Measurements from ENCODE around the gene C1R. TPM values are rescaled to one million over a fixed set of nuclear protein-coding genes. Genes with fewer than 3 reads are reported as not detected.

Gene C1R
- total and polyA plus RNA-seq, 7 experiments from 2014 or later = 1.0 to 7.2 (median 2.9) TPM

- H3K9me3 Mint-ChIP-seq = no peaks in the 10 kb centered on the region
- Histone ChIP-seq H3K9me3 (ENCODE audit: control insufficient read depth in 2 of 3, low read length in 3 of 3) (no peaks in the 10 kb centered on the region), H3K36me3 (ENCODE audit: control insufficient read depth in 2 of 3, insufficient read depth in 3 of 3, low read length in 3 of 3) (peaks cover 0 to 23% (median 3%) of the 10 kb centered on the region in 3 experiments), H3K27me3 (ENCODE audit: control insufficient read depth in 2 of 2, insufficient read depth in 2 of 2, low read length in 2 of 2) (no peaks in the 10 kb centered on the region), H3K27ac (ENCODE audit: low read depth, low read length) (no peak overlapping the region), H3K4me1 (ENCODE audit: control insufficient read depth in 2 of 2, insufficient read depth in 2 of 2, low read length in 2 of 2) (no peaks in the 10 kb centered on the region), H3K4me3 (ENCODE audit: low read length) (no peak overlapping the region)
- POLR2A ChIA-PET = interaction anchor here (0.6 to 1.4 kb wide), 3 partner anchors 9 to 54 kb away, joined by 3 read pairs; no protein-coding TSS in a partner anchor
- peaks cover 4 to 17% (median 11%) of the 10 kb centered on the region in 5 donors for H3K36me3 Mint-ChIP-seq
- no peak for ATAC-seq
- intact Hi-C loops (cut with micrococcal nuclease) = no loop called here
- H3K4me1 Mint-ChIP-seq = peaks cover 15 to 23% (median 18%) of the 10 kb centered on the region in 7 donors
- no peaks in the 10 kb centered on the region for H3K27me3 Mint-ChIP-seq
- peak overlapping the region in 3 of 9 donors; percentile 22 to 68 (median 53) for H3K27ac Mint-ChIP-seq
- CTCF ChIA-PET = interaction anchor here (0.7 kb wide), 1 partner anchor 175 kb away, joined by 3 read pairs; no protein-coding TSS in a partner anchor
- H3K4me3 Mint-ChIP-seq = no peak overlapping the region
- no peak for DNase-seq
These were observed 7.2 kb upstream of the C1R start for GRCh38 chr12:7099290-7099996.

GRCh38 chr12:7096979-7097378 is 4.7 kb upstream of the C1R start:
- ATAC-seq = no peak
- no peak overlapping the region for H3K4me3 Mint-ChIP-seq
- POLR2A ChIA-PET = interaction anchor here (1.4 kb wide), 1 partner anchor 12 kb away, joined by 5 read pairs; the partner anchor contains the start of gene C1RL
- H3K9me3 Mint-ChIP-seq = no peaks in the 10 kb centered on the region
- no peak overlapping the region for H3K27ac ChIP-seq (ENCODE audit: low read depth, low read length)
- H3K27me3 ChIP-seq (ENCODE audit: control insufficient read depth in 2 of 2, insufficient read depth in 2 of 2, low read length in 2 of 2) = no peaks in the 10 kb centered on the region
- no peaks in the 10 kb centered on the region for H3K9me3 ChIP-seq (ENCODE audit: control insufficient read depth in 2 of 3, low read length in 3 of 3)
- peak overlapping the region in 2 of 9 donors; percentile 14 to 38 for H3K27ac Mint-ChIP-seq
- H3K4me1 ChIP-seq (ENCODE audit: control insufficient read depth in 2 of 2, insufficient read depth in 2 of 2, low read length in 2 of 2) = peaks cover 3 to 4% of the 10 kb centered on the region in 2 donors
- no peak for DNase-seq
- no peak overlapping the region for H3K4me3 ChIP-seq (ENCODE audit: low read length)
- H3K36me3 ChIP-seq (ENCODE audit: control insufficient read depth in 2 of 3, insufficient read depth in 3 of 3, low read length in 3 of 3) = peaks cover 0 to 17% (median 3%) of the 10 kb centered on the region in 3 experiments
- H3K27me3 Mint-ChIP-seq = no peaks in the 10 kb centered on the region
- intact Hi-C loops (cut with micrococcal nuclease) = no loop called here
- CTCF ChIA-PET = interaction anchor here (0.7 to 2.8 kb wide), 2 partner anchors 15 to 266 kb away, joined by 3 to 13 read pairs; no protein-coding TSS in a partner anchor
- peaks cover 0 to 8% (median 6%) of the 10 kb centered on the region in 5 donors for H3K36me3 Mint-ChIP-seq
- peaks cover 0 to 12% (median 10%) of the 10 kb centered on the region in 7 donors for H3K4me1 Mint-ChIP-seq

- Histone ChIP-seq H3K4me1 (ENCODE audit: control insufficient read depth in 2 of 2, insufficient read depth in 2 of 2, low read length in 2 of 2) (peaks cover 7 to 8% of the 10 kb centered on the region in 2 donors), H3K27me3 (ENCODE audit: control insufficient read depth in 2 of 2, insufficient read depth in 2 of 2, low read length in 2 of 2) (no peaks in the 10 kb centered on the region), H3K27ac (ENCODE audit: low read depth, low read length) (no peak overlapping the region), H3K36me3 (ENCODE audit: control insufficient read depth in 2 of 3, insufficient read depth in 3 of 3, low read length in 3 of 3) (peaks cover 0 to 12% (median 3%) of the 10 kb centered on the region in 3 experiments), H3K9me3 (ENCODE audit: control insufficient read depth in 2 of 3, low read length in 3 of 3) (no peaks in the 10 kb centered on the region), H3K4me3 (ENCODE audit: low read length) (no peak overlapping the region)
- Mint-ChIP-seq H3K36me3 (peaks cover 0 to 8% (median 6%) of the 10 kb centered on the region in 5 donors), H3K9me3 (no peaks in the 10 kb centered on the region), H3K4me1 (peaks cover 0 to 14% (median 11%) of the 10 kb centered on the region in 7 donors), H3K27ac (peak overlapping the region in 1 of 9 donors; percentile 66), H3K4me3 (no peak overlapping the region), H3K27me3 (no peaks in the 10 kb centered on the region)
- intact Hi-C loops (cut with micrococcal nuclease) = no loop called here
- CTCF ChIA-PET = interaction anchor here (0.6 to 2.8 kb wide), 5 partner anchors 12 to 431 kb away, joined by 3 to 13 read pairs (median 4); partner anchors contain the start of gene C1RL
- DNase-seq (no peak), ATAC-seq (no peak)
- POLR2A ChIA-PET = interaction anchor here (0.8 to 2.2 kb wide), 3 partner anchors 8 to 153 kb away, joined by 4 to 7 read pairs (median 5); partner anchors contain the start of genes C12orf57, C1RL and RNU7-1
These were observed 4.0 kb upstream of the C1R start for GRCh38 chr12:7096006-7096932.

- ATAC-seq (no peak), DNase-seq (no peak)
- Mint-ChIP-seq H3K36me3 (peaks cover 0 to 8% (median 6%) of the 10 kb centered on the region in 5 donors), H3K4me1 (peaks cover 0 to 14% (median 9%) of the 10 kb centered on the region in 7 donors), H3K4me3 (peak overlapping the region in 1 of 10 donors; percentile 32), H3K9me3 (no peaks in the 10 kb centered on the region), H3K27ac (peak overlapping the region in 1 of 9 donors; percentile 18), H3K27me3 (no peaks in the 10 kb centered on the region)
- ChIA-PET POLR2A (interaction anchor here (0.6 kb wide), 1 partner anchor 150 kb away, joined by 3 read pairs; no protein-coding TSS in a partner anchor), CTCF (interaction anchor here (0.7 to 2.1 kb wide), 4 partner anchors 18 to 226 kb away, joined by 4 to 14 read pairs (median 6); partner anchors contain the start of gene LPCAT3)
- Histone ChIP-seq H3K27me3 (ENCODE audit: control insufficient read depth in 2 of 2, insufficient read depth in 2 of 2, low read length in 2 of 2) (no peaks in the 10 kb centered on the region), H3K4me1 (ENCODE audit: control insufficient read depth in 2 of 2, insufficient read depth in 2 of 2, low read length in 2 of 2) (peaks cover 7 to 8% of the 10 kb centered on the region in 2 donors), H3K27ac (ENCODE audit: low read depth, low read length) (no peak overlapping the region), H3K36me3 (ENCODE audit: control insufficient read depth in 2 of 3, insufficient read depth in 3 of 3, low read length in 3 of 3) (peaks cover 0 to 6% (median 0%) of the 10 kb centered on the region in 3 experiments), H3K4me3 (ENCODE audit: low read length) (no peak overlapping the region), H3K9me3 (ENCODE audit: control insufficient read depth in 2 of 3, low read length in 3 of 3) (no peaks in the 10 kb centered on the region)
- intact Hi-C loops (cut with micrococcal nuclease) = loop anchor here in 1 of 2 donors (5.0 kb wide), 2 partner anchors 122 to 227 kb away; partner anchors contain the start of genes EMG1, PHB2 and TPI1
These were observed 1.6 kb upstream of the C1R start for GRCh38 chr12:7093892-7094291.

- no peak overlapping the region for H3K27ac ChIP-seq (ENCODE audit: low read depth, low read length)
- H3K4me3 ChIP-seq (ENCODE audit: low read length) = no peak overlapping the region
- H3K4me1 Mint-ChIP-seq = peaks cover 0 to 14% (median 9%) of the 10 kb centered on the region in 7 donors
- peaks cover 7 to 8% of the 10 kb centered on the region in 2 donors for H3K4me1 ChIP-seq (ENCODE audit: control insufficient read depth in 2 of 2, insufficient read depth in 2 of 2, low read length in 2 of 2)
- no peaks in the 10 kb centered on the region for H3K9me3 ChIP-seq (ENCODE audit: control insufficient read depth in 2 of 3, low read length in 3 of 3)
- no peaks in the 10 kb centered on the region for H3K9me3 Mint-ChIP-seq
- H3K27me3 ChIP-seq (ENCODE audit: control insufficient read depth in 2 of 2, insufficient read depth in 2 of 2, low read length in 2 of 2) = no peaks in the 10 kb centered on the region
- H3K4me3 Mint-ChIP-seq = no peak overlapping the region
- ChIA-PET CTCF (interaction anchor here (0.7 to 2.1 kb wide), 7 partner anchors 15 to 225 kb away, joined by 3 to 14 read pairs (median 4); partner anchors contain the start of genes C1RL and LPCAT3), POLR2A (interaction anchor here (0.9 kb wide), 1 partner anchor 9 kb away, joined by 3 read pairs; no protein-coding TSS in a partner anchor)
- DNase-seq (no peak), ATAC-seq (no peak)
- intact Hi-C loops (cut with micrococcal nuclease) = loop anchor here in 1 of 2 donors (5.0 kb wide), 2 partner anchors 121 to 226 kb away; partner anchors contain the start of genes EMG1, PHB2 and TPI1
- H3K27ac Mint-ChIP-seq = no peak overlapping the region
- H3K36me3 ChIP-seq (ENCODE audit: control insufficient read depth in 2 of 3, insufficient read depth in 3 of 3, low read length in 3 of 3) = peaks cover 0 to 4% (median 0%) of the 10 kb centered on the region in 3 experiments
- peaks cover 0 to 6% (median 3%) of the 10 kb centered on the region in 5 donors for H3K36me3 Mint-ChIP-seq
- H3K27me3 Mint-ChIP-seq = no peaks in the 10 kb centered on the region
These were observed 1.2 kb upstream of the C1R start for GRCh38 chr12:7093486-7093885.
